NCI-H510A treated with DMSO at 0.1 percent for 48 hours (cell line): ENCODE data around the gene ERICH6B.

Experiments used
- DNase-seq: peaks from one replicate; lab custom pipeline; 2025; lab: John Stamatoyannopoulos, UW

The ERICH6B gene

GRCh38 chr13:45542391-45542790 lies 73.1 kb downstream of the ERICH6B start:
- DNase-seq: no peak

- no peak for DNase-seq
These were observed 73.7 kb downstream of the ERICH6B start for GRCh38 chr13:45541806-45542205.

- no peak for DNase-seq
These were observed 74.7 kb downstream of the ERICH6B start for GRCh38 chr13:45540864-45541263.

GRCh38 chr13:45540195-45540594 lies 75.3 kb downstream of the ERICH6B start:
- DNase-seq: no peak

GRCh38 chr13:45538382-45538781 lies 77.2 kb downstream of the ERICH6B start:
- DNase-seq: peak; percentile 0

GRCh38 chr13:45537516-45537915 lies 78.0 kb downstream of the ERICH6B start:
- no peak for DNase-seq

- no peak for DNase-seq
These were observed 79.3 kb downstream of the ERICH6B start for GRCh38 chr13:45536224-45536623.

- no peak for DNase-seq
These were observed 80.9 kb downstream of the ERICH6B start for GRCh38 chr13:45534604-45535003.

GRCh38 chr13:45529758-45530157 lies 85.8 kb downstream of the ERICH6B start:
- no peak for DNase-seq

- no peak for DNase-seq
These were observed 87.7 kb downstream of the ERICH6B start for GRCh38 chr13:45527699-45528462.

GRCh38 chr13:45522571-45522970 lies 93.0 kb downstream of the ERICH6B start:
- no peak for DNase-seq

GRCh38 chr13:45521297-45521696 lies 94.2 kb downstream of the ERICH6B start:
- no peak for DNase-seq

- no peak for DNase-seq
These were observed 96.0 kb downstream of the ERICH6B start for GRCh38 chr13:45519493-45519892.

- DNase-seq: no peak
These were observed 96.9 kb downstream of the ERICH6B start for GRCh38 chr13:45518525-45519245.

GRCh38 chr13:45516757-45517156 lies 98.8 kb downstream of the ERICH6B start:
- DNase-seq: no peak

- no peak for DNase-seq
These were observed 103.4 kb downstream of the ERICH6B start for GRCh38 chr13:45512098-45512496.

- peak; percentile 34 for DNase-seq
These were observed 104.0 kb downstream of the ERICH6B start for GRCh38 chr13:45511310-45512097.

- DNase-seq: no peak
These were observed 104.9 kb downstream of the ERICH6B start for GRCh38 chr13:45510672-45511071.

- DNase-seq: no peak
These were observed 106.8 kb downstream of the ERICH6B start for GRCh38 chr13:45508776-45509175.

GRCh38 chr13:45506811-45507210 lies 108.7 kb downstream of the ERICH6B start:
- DNase-seq: no peak

- no peak for DNase-seq
These were observed 111.9 kb downstream of the ERICH6B start for GRCh38 chr13:45503658-45504057.

GRCh38 chr13:45501175-45501526 lies 114.4 kb downstream of the ERICH6B start:
- no peak for DNase-seq
